ENCODE results near the gene CREBBP. TPM values are rescaled to one million over a fixed set of nuclear protein-coding genes. Genes with fewer than 3 reads are reported as not detected.

CREBBP gene
- total RNA-seq, 2 experiments from 2014 or later: 29.9 to 33.0 TPM

- CTCF ChIA-PET: no interaction called here
- Mint-ChIP-seq H3K4me3 (no peak overlapping the region), H3K27me3 (ENCODE audit: low read depth) (no peaks in the 10 kb centered on the region), H3K4me1 (ENCODE audit: low read depth) (peaks cover 74% of the 10 kb centered on the region), H3K36me3 (ENCODE audit: low read depth) (peaks cover 23% of the 10 kb centered on the region), H3K9me3 (no peaks in the 10 kb centered on the region), H3K27ac (no peak overlapping the region)
- intact Hi-C loops (cut with micrococcal nuclease): loop anchor here (1.0 kb wide), 2 partner anchors 14 to 21 kb away; no protein-coding TSS in a partner anchor
- DNase-seq: peak; percentile 62
Observed at GRCh38 chr16:3810198-3810664, 70.3 kb downstream of the CREBBP start.

DNA sequence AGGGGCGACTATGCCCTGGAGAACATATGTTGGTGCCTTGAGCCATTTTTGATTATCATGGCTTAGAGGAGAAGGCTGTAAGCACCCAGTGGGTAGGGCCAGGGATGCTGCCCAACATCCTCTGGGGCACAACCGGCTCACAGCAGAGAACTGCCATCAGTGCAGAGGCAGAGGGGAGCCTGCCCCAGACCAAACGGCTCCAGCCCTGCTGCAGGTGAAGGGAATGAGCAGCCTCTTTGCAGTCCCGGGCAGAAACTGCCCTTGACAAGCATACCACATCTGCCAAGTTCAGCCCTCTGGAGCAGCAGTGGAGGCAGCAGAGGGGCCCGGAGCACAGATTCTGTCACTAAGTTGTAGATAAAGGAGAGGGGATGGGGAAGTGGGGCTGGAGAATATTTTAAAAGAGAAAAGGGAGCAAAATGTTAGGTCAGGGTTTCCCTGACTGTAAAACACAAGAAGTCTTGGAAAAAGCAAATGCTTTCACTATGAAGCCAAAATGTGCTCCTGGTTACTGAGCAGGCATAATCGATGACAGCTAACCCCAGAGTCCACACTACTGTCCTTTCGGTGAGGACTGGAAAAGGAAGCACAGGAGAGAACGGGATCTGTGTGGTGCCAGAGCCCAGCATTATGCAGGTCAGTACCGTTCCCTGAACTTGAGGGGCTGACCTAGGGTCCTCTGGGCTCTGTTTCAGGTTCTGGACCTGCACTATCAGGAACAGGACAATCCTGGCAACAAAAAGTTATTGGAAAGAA lies 72.0 kb downstream of the CREBBP start:
- Mint-ChIP-seq H3K36me3 (ENCODE audit: low read depth) (peaks cover 26% of the 10 kb centered on the region), H3K27me3 (ENCODE audit: low read depth) (no peaks in the 10 kb centered on the region), H3K9me3 (no peaks in the 10 kb centered on the region), H3K27ac (peak overlapping the region; percentile 32), H3K4me1 (ENCODE audit: low read depth) (peaks cover 71% of the 10 kb centered on the region), H3K4me3 (no peak overlapping the region)
- intact Hi-C loops (cut with micrococcal nuclease): no loop called here
- CTCF ChIA-PET: no interaction called here
- DNase-seq: no peak

DNA sequence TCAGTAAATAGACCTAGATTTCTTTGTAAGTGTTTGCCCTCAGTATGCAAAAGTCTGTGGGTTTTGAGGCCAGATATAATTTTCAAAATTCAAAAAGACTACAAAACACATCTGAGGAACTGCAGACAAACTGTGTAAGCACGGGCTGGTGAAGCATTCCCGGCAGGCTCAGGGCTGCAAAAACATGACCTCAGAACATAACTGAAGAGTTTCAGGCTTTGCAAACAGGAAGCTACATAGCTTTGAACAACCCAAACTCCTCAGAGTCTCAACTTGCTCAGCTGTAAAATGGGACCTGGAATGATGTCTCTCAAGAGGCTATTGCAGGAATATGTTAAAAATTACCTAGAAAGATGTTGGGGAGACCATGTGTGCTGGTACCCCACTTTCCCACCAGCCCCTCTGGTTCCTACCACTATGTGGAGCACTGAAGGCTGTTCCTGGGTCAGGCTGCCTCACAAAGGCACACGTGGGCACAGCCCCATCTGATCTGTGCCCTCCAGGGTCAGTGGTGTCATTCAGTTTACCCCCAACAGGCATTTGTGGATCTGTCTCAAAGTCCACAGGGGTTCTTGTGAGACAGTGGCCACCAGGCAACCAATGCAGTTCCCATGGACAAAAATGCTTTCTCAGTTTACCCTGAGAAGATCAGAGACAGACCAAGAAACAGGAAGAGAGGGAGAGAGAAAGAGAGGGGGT lies 72.9 kb downstream of the CREBBP start:
- intact Hi-C loops (cut with micrococcal nuclease): loop anchor here (1.0 to 2.0 kb wide), 2 partner anchors 9 to 71 kb away; no protein-coding TSS in a partner anchor
- H3K9me3 Mint-ChIP-seq: no peaks in the 10 kb centered on the region
- DNase-seq: peak; percentile 67
- peaks cover 29% of the 10 kb centered on the region for H3K36me3 Mint-ChIP-seq (ENCODE audit: low read depth)
- CTCF ChIA-PET: interaction anchor here (0.9 kb wide), 1 partner anchor 12 kb away, joined by 3 read pairs; no protein-coding TSS in a partner anchor
- peaks cover 67% of the 10 kb centered on the region for H3K4me1 Mint-ChIP-seq (ENCODE audit: low read depth)
- no peaks in the 10 kb centered on the region for H3K27me3 Mint-ChIP-seq (ENCODE audit: low read depth)
- no peak overlapping the region for H3K4me3 Mint-ChIP-seq
- H3K27ac Mint-ChIP-seq: peak overlapping the region; percentile 56

GRCh38 chr16:3804426-3805016 lies 76.0 kb downstream of the CREBBP start:
- CTCF ChIA-PET: no interaction called here
- Mint-ChIP-seq H3K27ac (no peak overlapping the region), H3K9me3 (no peaks in the 10 kb centered on the region), H3K36me3 (ENCODE audit: low read depth) (peaks cover 32% of the 10 kb centered on the region), H3K4me1 (ENCODE audit: low read depth) (peaks cover 63% of the 10 kb centered on the region), H3K4me3 (no peak overlapping the region), H3K27me3 (ENCODE audit: low read depth) (no peaks in the 10 kb centered on the region)
- DNase-seq: no peak
- intact Hi-C loops (cut with micrococcal nuclease): no loop called here

- Mint-ChIP-seq H3K27ac (no peak overlapping the region), H3K4me3 (no peak overlapping the region), H3K36me3 (ENCODE audit: low read depth) (peaks cover 13% of the 10 kb centered on the region), H3K27me3 (ENCODE audit: low read depth) (no peaks in the 10 kb centered on the region), H3K4me1 (ENCODE audit: low read depth) (peaks cover 52% of the 10 kb centered on the region), H3K9me3 (no peaks in the 10 kb centered on the region)
- DNase-seq: no peak
- CTCF ChIA-PET: interaction anchor here (0.6 kb wide), 1 partner anchor 107 kb away, joined by 3 read pairs; no protein-coding TSS in a partner anchor
- intact Hi-C loops (cut with micrococcal nuclease): no loop called here
Observed at GRCh38 chr16:3800477-3801270, 79.8 kb downstream of the CREBBP start.

GRCh38 chr16:3800019-3800418 lies 80.5 kb downstream of the CREBBP start:
- intact Hi-C loops (cut with micrococcal nuclease): no loop called here
- H3K36me3 Mint-ChIP-seq (ENCODE audit: low read depth): peaks cover 9% of the 10 kb centered on the region
- H3K4me1 Mint-ChIP-seq (ENCODE audit: low read depth): peaks cover 47% of the 10 kb centered on the region
- H3K27me3 Mint-ChIP-seq (ENCODE audit: low read depth): no peaks in the 10 kb centered on the region
- H3K9me3 Mint-ChIP-seq: no peaks in the 10 kb centered on the region
- CTCF ChIA-PET: no interaction called here
- no peak overlapping the region for H3K4me3 Mint-ChIP-seq
- no peak for DNase-seq
- no peak overlapping the region for H3K27ac Mint-ChIP-seq

DNA sequence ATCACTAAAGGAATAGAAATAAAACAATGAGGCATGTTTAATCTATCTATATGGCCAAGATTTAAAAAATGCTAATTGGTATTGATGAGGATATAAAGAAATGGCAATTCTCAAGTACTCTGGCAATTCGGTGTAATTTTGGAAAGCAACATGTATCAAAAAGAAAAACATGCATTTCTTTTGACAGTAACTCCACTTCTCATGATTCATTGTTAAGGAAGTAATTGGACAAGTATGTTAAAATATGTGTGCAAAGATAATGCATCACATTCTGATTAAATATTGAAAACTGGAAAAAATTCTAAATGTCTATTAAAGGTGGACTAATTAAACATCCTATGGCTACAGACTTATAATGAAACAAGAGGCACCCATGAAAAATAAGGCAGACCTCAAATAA lies 81.2 kb downstream of the CREBBP start:
- H3K36me3 Mint-ChIP-seq (ENCODE audit: low read depth): peaks cover 9% of the 10 kb centered on the region
- H3K9me3 Mint-ChIP-seq: no peaks in the 10 kb centered on the region
- no peak overlapping the region for H3K4me3 Mint-ChIP-seq
- peaks cover 49% of the 10 kb centered on the region for H3K4me1 Mint-ChIP-seq (ENCODE audit: low read depth)
- DNase-seq: no peak
- no peak overlapping the region for H3K27ac Mint-ChIP-seq
- H3K27me3 Mint-ChIP-seq (ENCODE audit: low read depth): no peaks in the 10 kb centered on the region
- intact Hi-C loops (cut with micrococcal nuclease): no loop called here
- CTCF ChIA-PET: no interaction called here

- Mint-ChIP-seq H3K27ac (no peak overlapping the region), H3K4me3 (no peak overlapping the region), H3K9me3 (no peaks in the 10 kb centered on the region), H3K4me1 (ENCODE audit: low read depth) (peaks cover 49% of the 10 kb centered on the region), H3K27me3 (ENCODE audit: low read depth) (no peaks in the 10 kb centered on the region), H3K36me3 (ENCODE audit: low read depth) (peaks cover 6% of the 10 kb centered on the region)
- no peak for DNase-seq
- intact Hi-C loops (cut with micrococcal nuclease): loop anchor here (1.0 kb wide), 1 partner anchor 8 kb away; no protein-coding TSS in a partner anchor
- CTCF ChIA-PET: no interaction called here
Observed at GRCh38 chr16:3798838-3799237, 81.7 kb downstream of the CREBBP start.

- Mint-ChIP-seq H3K27me3 (ENCODE audit: low read depth) (no peaks in the 10 kb centered on the region), H3K27ac (no peak overlapping the region), H3K9me3 (no peaks in the 10 kb centered on the region), H3K4me3 (peak overlapping the region; percentile 27), H3K36me3 (ENCODE audit: low read depth) (peaks cover 6% of the 10 kb centered on the region), H3K4me1 (ENCODE audit: low read depth) (peaks cover 51% of the 10 kb centered on the region)
- no peak for DNase-seq
- intact Hi-C loops (cut with micrococcal nuclease): loop anchor here (1.0 kb wide), 1 partner anchor 9 kb away; no protein-coding TSS in a partner anchor
- CTCF ChIA-PET: no interaction called here
Observed at GRCh38 chr16:3797904-3798811, 82.4 kb downstream of the CREBBP start.

GRCh38 chr16:3797473-3797872 lies 83.0 kb downstream of the CREBBP start:
- Mint-ChIP-seq H3K4me3 (no peak overlapping the region), H3K36me3 (ENCODE audit: low read depth) (peaks cover 7% of the 10 kb centered on the region), H3K9me3 (no peaks in the 10 kb centered on the region), H3K27ac (no peak overlapping the region), H3K27me3 (ENCODE audit: low read depth) (peaks cover under 1% of the 10 kb centered on the region), H3K4me1 (ENCODE audit: low read depth) (peaks cover 54% of the 10 kb centered on the region)
- no peak for DNase-seq
- CTCF ChIA-PET: no interaction called here
- intact Hi-C loops (cut with micrococcal nuclease): no loop called here

GRCh38 chr16:3793161-3793576 lies 87.3 kb downstream of the CREBBP start:
- Mint-ChIP-seq H3K9me3 (no peaks in the 10 kb centered on the region), H3K27me3 (ENCODE audit: low read depth) (peaks cover 2% of the 10 kb centered on the region), H3K27ac (no peak overlapping the region), H3K36me3 (ENCODE audit: low read depth) (peaks cover 26% of the 10 kb centered on the region), H3K4me1 (ENCODE audit: low read depth) (peaks cover 62% of the 10 kb centered on the region), H3K4me3 (no peak overlapping the region)
- CTCF ChIA-PET: no interaction called here
- no peak for DNase-seq
- intact Hi-C loops (cut with micrococcal nuclease): no loop called here

All from activated naive CD4-positive, alpha-beta T cell treated with anti-CD3 and anti-CD28 coated beads for 36 hours (primary cell).